Activated T-helper 1 cell treated with anti-CD3 and anti-CD28 coated beads, Interleukin-12 subunit alpha, Interleukin-12 subunit beta, Interleukin-2, Interleukin-4 antibody, amounts not matched to agents 30 ng/mL and 10 ng/mL and 1 ng/mL, durations not matched to agents 14 hours and 24 hours and 36 hours (primary cell): ENCODE results near the gene AMPD2. TPM values are rescaled to one million over a fixed set of nuclear protein-coding genes. Genes with fewer than 3 reads are reported as not detected.

ENCODE experiments used
- DNase-seq: peaks from one replicate; pipeline ENCODE4 v3.0.0; 2021; ENCODE audit warnings: low spot score
- H3K27ac Mint-ChIP-seq: one replicate; pipeline ENCODE4 v1.8.0; 2021; ENCODE audit warnings: mild to moderate bottlenecking, mixed read lengths
- H3K27me3 Mint-ChIP-seq: one replicate; pipeline ENCODE4 v1.8.0; 2022; ENCODE audit warnings: mild to moderate bottlenecking, moderate library complexity, mixed read lengths; ENCODE audit not compliant: insufficient read depth
- H3K36me3 Mint-ChIP-seq: one replicate; pipeline ENCODE4 v1.8.0; 2021; ENCODE audit warnings: low read depth, mixed read lengths
- H3K4me1 Mint-ChIP-seq: one replicate; pipeline ENCODE4 v1.8.0; 2021; ENCODE audit warnings: low read depth, mixed read lengths
- H3K4me3 Mint-ChIP-seq: one replicate; pipeline ENCODE4 v1.8.0; 2021; ENCODE audit warnings: mild to moderate bottlenecking, moderate library complexity, mixed read lengths
- H3K9me3 Mint-ChIP-seq: one replicate; pipeline ENCODE4 v1.8.0; 2021; ENCODE audit warnings: mixed read lengths
- intact Hi-C: fragments of 100-400 bp; cut with micrococcal nuclease; formaldehyde crosslinking; loops from one replicate; pipeline ENCODE4 v1.15.1; 2024
- total RNA-seq: library from RNA; stranded (reverse); gene quantifications from 2 replicates; pipeline ENCODE4 v1.2.3, GENCODE V29; 2022

The AMPD2 gene
- 92.4 and 100 TPM in 2 replicates for total RNA-seq

GRCh38 chr1:109619576-109620400, at the start of gene AMPD2, which contains the start of gene GNAT2:
AMPD2 (plus strand) TSS chr1:109619837; CDS start chr1:109621176, 1,339 bp downstream.
GNAT2 (minus strand) TSS chr1:109619616; CDS start chr1:109612870, 6,746 bp downstream.
- intact Hi-C loops, result loop anchor here (1.0 to 5.0 kb wide), 10 partner anchors 49 to 787 kb away; partner anchors contain the start of genes AHCYL1, ATXN7L2, GSTM1 and GSTM2
- Mint-ChIP-seq H3K27me3 (peaks cover 2% of the 10 kb centered on the region), H3K9me3 (no peaks in the 10 kb centered on the region), H3K27ac (peak within 1 kb of the TSS; percentile 97), H3K4me1 (peaks cover 66% of the 10 kb centered on the region), H3K36me3 (peaks cover 1% of the 10 kb centered on the region), H3K4me3 (peak within 1 kb of the TSS; percentile 95)
- peak; percentile 67 for DNase-seq

GRCh38 chr1:109570414-109570813, 49.2 kb upstream of the AMPD2 start:
- H3K36me3 Mint-ChIP-seq, result peaks cover 2% of the 10 kb centered on the region
- no peaks in the 10 kb centered on the region for H3K9me3 Mint-ChIP-seq
- H3K4me1 Mint-ChIP-seq, result peaks cover 28% of the 10 kb centered on the region
- DNase-seq, result no peak
- no peak overlapping the region for H3K27ac Mint-ChIP-seq
- no peak overlapping the region for H3K4me3 Mint-ChIP-seq
- intact Hi-C loops, result no loop called here
- H3K27me3 Mint-ChIP-seq, result no peaks in the 10 kb centered on the region

- H3K4me1 Mint-ChIP-seq, result peaks cover 12% of the 10 kb centered on the region
- no peak overlapping the region for H3K4me3 Mint-ChIP-seq
- no peaks in the 10 kb centered on the region for H3K9me3 Mint-ChIP-seq
- H3K36me3 Mint-ChIP-seq, result peaks cover 12% of the 10 kb centered on the region
- DNase-seq, result no peak
- intact Hi-C loops, result no loop called here
- no peaks in the 10 kb centered on the region for H3K27me3 Mint-ChIP-seq
- peak overlapping the region; percentile 21 for H3K27ac Mint-ChIP-seq
Observed at GRCh38 chr1:109573785-109574184, 45.9 kb upstream of the AMPD2 start.

GRCh38 chr1:109578947-109579443, 40.6 kb upstream of the AMPD2 start:
- Mint-ChIP-seq H3K4me1 (peaks cover 6% of the 10 kb centered on the region), H3K9me3 (no peaks in the 10 kb centered on the region), H3K27ac (peak overlapping the region; percentile 44), H3K27me3 (no peaks in the 10 kb centered on the region), H3K36me3 (peaks cover 39% of the 10 kb centered on the region), H3K4me3 (no peak overlapping the region)
- intact Hi-C loops, result no loop called here
- no peak for DNase-seq

GRCh38 chr1:109579491-109579890, 40.1 kb upstream of the AMPD2 start:
- H3K36me3 Mint-ChIP-seq, result peaks cover 43% of the 10 kb centered on the region
- intact Hi-C loops, result no loop called here
- peaks cover 6% of the 10 kb centered on the region for H3K4me1 Mint-ChIP-seq
- no peaks in the 10 kb centered on the region for H3K9me3 Mint-ChIP-seq
- no peaks in the 10 kb centered on the region for H3K27me3 Mint-ChIP-seq
- DNase-seq, result no peak
- H3K4me3 Mint-ChIP-seq, result no peak overlapping the region
- H3K27ac Mint-ChIP-seq, result no peak overlapping the region

- no peaks in the 10 kb centered on the region for H3K9me3 Mint-ChIP-seq
- H3K36me3 Mint-ChIP-seq, result peaks cover 54% of the 10 kb centered on the region
- H3K27me3 Mint-ChIP-seq, result no peaks in the 10 kb centered on the region
- no peak overlapping the region for H3K27ac Mint-ChIP-seq
- peaks cover 6% of the 10 kb centered on the region for H3K4me1 Mint-ChIP-seq
- no peak for DNase-seq
- intact Hi-C loops, result no loop called here
- H3K4me3 Mint-ChIP-seq, result no peak overlapping the region
Observed at GRCh38 chr1:109582021-109582420, 37.6 kb upstream of the AMPD2 start.

GRCh38 chr1:109584766-109585165, 34.9 kb upstream of the AMPD2 start:
- Mint-ChIP-seq H3K4me3 (no peak overlapping the region), H3K27ac (no peak overlapping the region), H3K27me3 (no peaks in the 10 kb centered on the region), H3K9me3 (no peaks in the 10 kb centered on the region), H3K36me3 (peaks cover 62% of the 10 kb centered on the region), H3K4me1 (peaks cover 7% of the 10 kb centered on the region)
- intact Hi-C loops, result no loop called here
- no peak for DNase-seq

- Mint-ChIP-seq H3K36me3 (peaks cover 58% of the 10 kb centered on the region), H3K27ac (no peak overlapping the region), H3K4me1 (peaks cover 7% of the 10 kb centered on the region), H3K27me3 (no peaks in the 10 kb centered on the region), H3K9me3 (no peaks in the 10 kb centered on the region), H3K4me3 (no peak overlapping the region)
- DNase-seq, result no peak
- intact Hi-C loops, result no loop called here
Observed at GRCh38 chr1:109586055-109586454, 33.6 kb upstream of the AMPD2 start.

- Mint-ChIP-seq H3K4me3 (no peak overlapping the region), H3K36me3 (peaks cover 58% of the 10 kb centered on the region), H3K27me3 (no peaks in the 10 kb centered on the region), H3K27ac (peak overlapping the region; percentile 32), H3K9me3 (no peaks in the 10 kb centered on the region), H3K4me1 (peaks cover 7% of the 10 kb centered on the region)
- DNase-seq, result no peak
- intact Hi-C loops, result no loop called here
Observed at GRCh38 chr1:109589177-109589576, 30.5 kb upstream of the AMPD2 start.

- peaks cover 7% of the 10 kb centered on the region for H3K4me1 Mint-ChIP-seq
- no peak overlapping the region for H3K27ac Mint-ChIP-seq
Observed at GRCh38 chr1:109589679-109590078, 30.0 kb upstream of the AMPD2 start.

GRCh38 chr1:109592916-109593315, 26.7 kb upstream of the AMPD2 start:
- H3K27ac Mint-ChIP-seq, result no peak overlapping the region
- no peaks in the 10 kb centered on the region for H3K9me3 Mint-ChIP-seq
- no peak overlapping the region for H3K4me3 Mint-ChIP-seq
- no peak for DNase-seq
- peaks cover 41% of the 10 kb centered on the region for H3K36me3 Mint-ChIP-seq
- intact Hi-C loops, result no loop called here
- H3K27me3 Mint-ChIP-seq, result no peaks in the 10 kb centered on the region
- peaks cover 7% of the 10 kb centered on the region for H3K4me1 Mint-ChIP-seq

More at GRCh38 chr1:109589679-109590078, 30.0 kb upstream of the AMPD2 start:
- DNase-seq, result no peak
- Mint-ChIP-seq H3K4me3 (no peak overlapping the region), H3K36me3 (peaks cover 55% of the 10 kb centered on the region), H3K27me3 (no peaks in the 10 kb centered on the region), H3K9me3 (no peaks in the 10 kb centered on the region)
- intact Hi-C loops, result no loop called here

GRCh38 chr1:109595531-109595930, 24.1 kb upstream of the AMPD2 start:
- Mint-ChIP-seq H3K36me3 (peaks cover 32% of the 10 kb centered on the region), H3K27ac (no peak overlapping the region), H3K4me3 (no peak overlapping the region), H3K4me1 (no peaks in the 10 kb centered on the region), H3K9me3 (no peaks in the 10 kb centered on the region), H3K27me3 (no peaks in the 10 kb centered on the region)
- intact Hi-C loops, result no loop called here
- no peak for DNase-seq

- intact Hi-C loops, result no loop called here
- peaks cover 26% of the 10 kb centered on the region for H3K36me3 Mint-ChIP-seq
- H3K27me3 Mint-ChIP-seq, result no peaks in the 10 kb centered on the region
- no peak overlapping the region for H3K4me3 Mint-ChIP-seq
- no peak for DNase-seq
- H3K9me3 Mint-ChIP-seq, result no peaks in the 10 kb centered on the region
- no peaks in the 10 kb centered on the region for H3K4me1 Mint-ChIP-seq
- H3K27ac Mint-ChIP-seq, result no peak overlapping the region
Observed at GRCh38 chr1:109598156-109598555, 21.5 kb upstream of the AMPD2 start.
